HCT116 (cell line): ENCODE measurements around the gene ATP1A2. TPM values are rescaled to one million over a fixed set of nuclear protein-coding genes. Genes with fewer than 3 reads are reported as not detected.

Experiments used
- ATAC-seq: fragments of 200-7000 bp; cut with Tn5 transposase; 2 replicates; pipeline ENCODE4 v1.9.1; 2020; ENCODE audit warnings: mild to moderate bottlenecking, moderate library complexity
- BruUV-seq: library from RNA; stranded (reverse); fragments of 400-500 nt; replicated peaks from 2 replicates; lab custom pipeline; 2021; lab: Mats Ljungman, UMichigan
- CTCF ChIA-PET: fragments of 300-600 bp; sonication (Branson Sonifier 250); formaldehyde crosslinking; loops from one replicate; lab custom pipeline; 2021; ENCODE audit warnings: antibody characterized with exemption; lab: Charles Lee
- POLR2A ChIA-PET: fragments of 300-600, 350-600 bp; sonication (Branson Sonifier 250); formaldehyde crosslinking; loops from one replicate; lab custom pipeline; 2021; ENCODE audit warnings: antibody characterized with exemption; lab: Charles Lee
- RAD21 ChIA-PET, 2 experiments: fragments of 300-600 bp; sonication (Branson Sonifier 250); formaldehyde crosslinking; loops; one replicate each; lab custom pipeline; 2023; ENCODE audit warnings: low total read pairs in 2 of 2; ENCODE audit not compliant: uncharacterized antibody in 2 of 2, unreplicated experiment in 2 of 2, low non-redundant PET in 1 of 2; lab: Charles Lee
- DNase-seq: peaks from one replicate; pipeline ENCODE4 v3.0.0-alpha.2; 2010; ENCODE audit warnings: low read depth, low spot score
- H2AFZ ChIP-seq: fragments of 200-600 bp; shearing (Covaris generic), sonication (generic); 2 replicates; pipeline ENCODE4 v1.6.1; 2017; ENCODE audit warnings: low read depth, mixed run types, mixed read lengths, antibody characterized with exemption, low read length; ENCODE audit not compliant: poor library complexity, severe bottlenecking
- H3K27ac ChIP-seq: 2 replicates; pipeline ENCODE4 v1.5.1; 2012; ENCODE audit warnings: low read depth, low read length
- H3K27me3 ChIP-seq: fragments of 200-600 bp; sonication (generic); 2 replicates; pipeline ENCODE4 v1.6.1; 2016; ENCODE audit warnings: mixed run types, low read length, mixed read lengths; ENCODE audit not compliant: insufficient read depth
- H3K36me3 ChIP-seq, 2 experiments: fragments of 200-500 bp in 1 of 2; fragments of 200-600 bp in 1 of 2; sonication (Bioruptor generic) in 1 of 2; sonication (generic) in 1 of 2; 2 replicates each; pipeline versions ENCODE4 v1.5.1 to v1.6.1; 2014 to 2016; ENCODE audit warnings: low read length in 2 of 2, inconsistent platforms in 1 of 2, mixed read lengths in 1 of 2, mixed run types in 1 of 2; ENCODE audit not compliant: insufficient read depth in 2 of 2, control insufficient read depth in 1 of 2
- H3K4me1 ChIP-seq, 2 experiments: fragments of 200-600 bp in 1 of 2; sonication (generic) in 1 of 2; 2 replicates each; pipeline versions ENCODE4 v1.5.1 to v1.6.1; 2012 to 2017; ENCODE audit warnings: low read length in 2 of 2, inconsistent platforms in 1 of 2, mild to moderate bottlenecking in 1 of 2, mixed read lengths in 1 of 2, mixed run types in 1 of 2, moderate library complexity in 1 of 2; ENCODE audit not compliant: insufficient read depth in 2 of 2, control insufficient read depth in 1 of 2
- H3K4me2 ChIP-seq: fragments of 200-600 bp; sonication (generic); 2 replicates; pipeline ENCODE4 v1.6.1; 2017; ENCODE audit warnings: mixed run types, low read length, mixed read lengths
- H3K4me3 ChIP-seq, 2 experiments: fragments of 200-600 bp in 1 of 2; sonication (generic) in 1 of 2; replicated peaks in 1 of 2; 2 replicates each; pipeline ENCODE4 v1.5.1; 2011 to 2016; ENCODE audit warnings: low read length in 2 of 2, control low read depth in 1 of 2, low read depth in 1 of 2, mild to moderate bottlenecking in 1 of 2, mixed read lengths in 1 of 2, mixed run types in 1 of 2
- H3K79me2 ChIP-seq: fragments of 200-600 bp; sonication (generic); 2 replicates; pipeline ENCODE4 v1.6.1; 2017; ENCODE audit warnings: mild to moderate bottlenecking, mixed run types, low read length, moderate library complexity, mixed read lengths; ENCODE audit not compliant: insufficient read depth
- H3K9ac ChIP-seq: fragments of 200-600 bp; sonication (generic); 2 replicates; pipeline ENCODE4 v1.6.1; 2016; ENCODE audit warnings: low read length, mixed read lengths
- H3K9me2 ChIP-seq: fragments of 200-600 bp; sonication (generic), shearing (Covaris generic); 2 replicates; pipeline ENCODE4 v1.6.1; 2017; ENCODE audit warnings: mixed run types, mild to moderate bottlenecking, moderate library complexity; ENCODE audit not compliant: insufficient read depth
- H3K9me3 ChIP-seq, 2 experiments: fragments of 200-500 bp in 1 of 2; fragments of 200-600 bp in 1 of 2; sonication (Bioruptor generic) in 1 of 2; sonication (generic) in 1 of 2; 2 replicates each; pipeline ENCODE4 v1.6.1; 2014 to 2017; ENCODE audit warnings: low read length in 2 of 2, mixed read lengths in 2 of 2, inconsistent platforms in 1 of 2, low read depth in 1 of 2, mild to moderate bottlenecking in 1 of 2, mixed run types in 1 of 2, moderate library complexity in 1 of 2; ENCODE audit not compliant: control insufficient read depth in 1 of 2, insufficient read depth in 1 of 2
- H4K20me1 ChIP-seq: fragments of 200-600 bp; sonication (generic), shearing (Covaris generic); 2 replicates; pipeline ENCODE4 v1.6.1; 2017; ENCODE audit warnings: mixed run types, mild to moderate bottlenecking, moderate library complexity; ENCODE audit not compliant: insufficient read depth
- CBX3 ChIP-seq: IDR thresholded peaks from 2 replicates; pipeline ENCODE4 v1.6.1; 2012; ENCODE audit warnings: low read depth
- CEBPB ChIP-seq: IDR thresholded peaks from 2 replicates; pipeline ENCODE4 v1.6.1; 2012; ENCODE audit warnings: low read depth
- EGR1 ChIP-seq: IDR thresholded peaks from 2 replicates; pipeline ENCODE4 v1.6.1; 2012; ENCODE audit warnings: low read depth
- EZH2 ChIP-seq: fragments of 200-600 bp; sonication (generic); IDR thresholded peaks from 2 replicates; pipeline ENCODE4 v1.6.1; 2017; ENCODE audit warnings: antibody characterized with exemption, mixed run types
- EZH2phosphoT487 ChIP-seq: fragments of 200-600 bp; IDR thresholded peaks from 2 replicates; pipeline ENCODE4 v1.6.1; 2018; ENCODE audit warnings: antibody characterized with exemption, borderline replicate concordance
- FOSL1 ChIP-seq: IDR thresholded peaks from 2 replicates; pipeline ENCODE4 v1.6.1; 2012; ENCODE audit warnings: low read depth
- POLR2AphosphoS5 ChIP-seq: IDR thresholded peaks from 2 replicates; pipeline ENCODE4 v1.6.1; 2011; ENCODE audit warnings: mild to moderate bottlenecking, low read depth, low read length, moderate library complexity
- SIN3A ChIP-seq: IDR thresholded peaks from 2 replicates; pipeline ENCODE4 v1.6.1; 2012; ENCODE audit warnings: low read depth
- SP1 ChIP-seq: IDR thresholded peaks from 2 replicates; pipeline ENCODE4 v1.6.1; 2012; ENCODE audit warnings: low read depth
- TCF7L2 ChIP-seq: IDR thresholded peaks from 2 replicates; pipeline ENCODE4 v1.7.0; 2011; ENCODE audit warnings: borderline replicate concordance, inconsistent platforms; ENCODE audit not compliant: insufficient read depth, insufficient read length; ENCODE audit errors: extremely low read depth
- ZNF274 ChIP-seq: fragments of 200-500 bp; sonication (Bioruptor generic); IDR thresholded peaks from 2 replicates; pipeline ENCODE4 v1.6.1; 2014; ENCODE audit warnings: mild to moderate bottlenecking, low read depth, low read length, inconsistent platforms
- intact Hi-C: fragments of 100-400 bp; cut with micrococcal nuclease; formaldehyde crosslinking; loops from 2 replicates; pipeline ENCODE4 v1.10.0; 2022
- total RNA-seq: library from RNA; stranded (reverse); gene quantifications from one replicate; pipeline ENCODE4 v1.2.1, GENCODE V29; 2021; ENCODE audit not compliant: unreplicated experiment
- TF ChIP-seq, protein P1 (sequence below): IDR thresholded peaks from 2 replicates; pipeline ENCODE4 v1.6.1; 2012
- TF ChIP-seq, protein P2 (sequence below): IDR thresholded peaks from 2 replicates; pipeline ENCODE4 v1.6.1; 2012
- TF ChIP-seq, protein P3 (sequence below): IDR thresholded peaks from 2 replicates; pipeline ENCODE4 v1.6.1; 2011; ENCODE audit warnings: mild to moderate bottlenecking, low read length, moderate library complexity; ENCODE audit not compliant: insufficient replicate concordance; ENCODE audit errors: extremely low read depth

ATP1A2 gene
- total RNA-seq, 1 experiment from 2014 or later = not detected

DNA sequence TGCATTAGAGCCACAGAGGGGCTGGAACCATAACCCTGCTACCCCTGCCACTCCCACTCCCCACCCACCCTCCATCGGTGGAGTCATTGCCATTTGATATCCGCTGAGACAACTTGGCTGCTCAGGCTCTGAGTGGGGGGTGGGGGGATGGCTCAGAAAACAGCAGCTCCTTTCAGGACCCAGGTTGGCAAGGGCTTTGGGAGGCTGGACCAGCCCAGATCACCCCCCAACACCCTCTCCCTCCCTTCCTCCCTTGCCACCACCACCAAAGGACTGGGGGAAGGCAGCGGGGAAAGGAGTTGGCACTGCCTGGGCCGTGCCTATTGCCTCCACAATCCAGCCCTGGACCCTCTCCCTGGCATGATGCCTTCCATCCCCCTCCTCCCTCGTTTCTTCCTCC, 47.3 kb upstream of the ATP1A2 start:
- peaks cover 0 to 13% of the 10 kb centered on the region in 2 experiments; a peak in 1 of 4 replicates for H3K4me1 ChIP-seq
- H3K79me2 ChIP-seq = no peaks in the 10 kb centered on the region
- H3K9me3 ChIP-seq = no peaks in the 10 kb centered on the region
- H3K4me2 ChIP-seq = no peak overlapping the region
- intact Hi-C loops = no loop called here
- no peak for DNase-seq
- H3K36me3 ChIP-seq = no peaks in the 10 kb centered on the region
- ChIA-PET POLR2A (no interaction called here), RAD21 (no interaction called here)
- H3K9me2 ChIP-seq = no peaks in the 10 kb centered on the region
- H2AFZ ChIP-seq = no peak overlapping the region
- no peak overlapping the region for H3K4me3 ChIP-seq
- TF ChIP-seq, protein P1, sequence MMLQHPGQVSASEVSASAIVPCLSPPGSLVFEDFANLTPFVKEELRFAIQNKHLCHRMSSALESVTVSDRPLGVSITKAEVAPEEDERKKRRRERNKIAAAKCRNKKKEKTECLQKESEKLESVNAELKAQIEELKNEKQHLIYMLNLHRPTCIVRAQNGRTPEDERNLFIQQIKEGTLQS = no peak
- no peak for TF ChIP-seq TCF7L2
- TF ChIP-seq CEBPB = no peak
- no peak for TF ChIP-seq FOSL1
- TF ChIP-seq SIN3A = no peak
- TF ChIP-seq, protein P2, sequence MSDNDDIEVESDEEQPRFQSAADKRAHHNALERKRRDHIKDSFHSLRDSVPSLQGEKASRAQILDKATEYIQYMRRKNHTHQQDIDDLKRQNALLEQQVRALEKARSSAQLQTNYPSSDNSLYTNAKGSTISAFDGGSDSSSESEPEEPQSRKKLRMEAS = no peak
- TF ChIP-seq SP1 = no peak
- TF ChIP-seq POLR2AphosphoS5 = no peak
- TF ChIP-seq, all 23 proteins: peak for 0
- no peaks in the 10 kb centered on the region for H3K27me3 ChIP-seq
- no peaks in the 10 kb centered on the region for H4K20me1 ChIP-seq
- no peak overlapping the region for H3K9ac ChIP-seq
- CTCF ChIA-PET = interaction anchor here (2.1 to 2.8 kb wide), 2 partner anchors 10 to 22 kb away, joined by 5 to 9 read pairs; no protein-coding TSS in a partner anchor
- BruUV-seq = no TSS peak
- no peak for ATAC-seq
- H3K27ac ChIP-seq = no peak overlapping the region

DNA sequence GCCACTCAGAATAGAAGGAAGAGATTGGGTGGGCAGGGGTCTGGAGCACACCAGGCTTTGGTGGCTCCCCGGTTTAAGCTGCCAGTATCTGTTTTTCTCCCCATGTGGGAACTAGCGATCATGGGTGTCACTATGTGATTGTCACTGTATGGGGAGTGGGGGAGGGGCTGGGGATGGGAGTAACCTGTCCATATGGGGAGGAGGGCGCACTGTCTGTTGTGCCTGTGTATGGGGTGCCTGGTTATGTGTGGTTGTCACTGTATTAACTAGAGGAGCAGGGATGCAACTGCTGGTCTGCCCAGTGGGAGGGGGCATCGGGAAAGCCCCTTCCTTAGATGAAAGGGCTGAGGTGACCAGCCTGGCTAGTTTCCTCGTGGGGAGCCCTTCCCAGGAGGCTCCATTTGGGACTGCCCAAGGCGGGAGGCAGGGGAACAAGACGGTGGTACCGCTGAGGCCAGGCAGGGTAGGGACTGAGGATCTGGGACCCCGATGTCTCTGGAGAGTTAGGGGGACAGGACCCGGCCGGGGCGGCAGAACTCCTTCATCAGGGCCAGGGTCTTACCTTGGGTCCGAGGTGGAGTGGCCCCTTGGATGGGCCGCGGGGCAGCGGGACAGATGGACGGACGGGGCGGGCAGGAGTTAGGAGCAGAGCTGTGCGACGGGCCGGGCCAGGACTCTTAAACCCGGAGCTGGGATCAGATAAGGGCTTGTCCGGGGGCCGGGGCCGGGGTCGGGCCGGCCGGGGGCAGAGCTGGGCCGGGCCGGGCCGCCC, 45.9 kb upstream of the ATP1A2 start, which contains the start of gene KCNJ10:
Gene KCNJ10 (minus strand): TSS at position 701 of the 772 bp plus-strand sequence. CDS start 27,628 bp downstream, outside the sequence.
- Histone ChIP-seq H2AFZ (no peak within 1 kb of the TSS), H3K27ac (no peak within 1 kb of the TSS), H3K9me2 (no peaks in the 10 kb centered on the region), H3K9me3 (no peaks in the 10 kb centered on the region), H3K4me2 (peak within 1 kb of the TSS; percentile 71), H3K79me2 (no peaks in the 10 kb centered on the region), H4K20me1 (no peaks in the 10 kb centered on the region), H3K9ac (no peak within 1 kb of the TSS), H3K4me1 (peaks cover 0 to 13% of the 10 kb centered on the region in 2 experiments; a peak in 1 of 4 replicates), H3K4me3 (peak within 1 kb of the TSS; percentile 34 to 46), H3K36me3 (no peaks in the 10 kb centered on the region), H3K27me3 (no peaks in the 10 kb centered on the region)
- DNase-seq (no peak), ATAC-seq (peak; percentile 59)
- no peak for TF ChIP-seq EGR1
- no peak for TF ChIP-seq ZNF274
- TF ChIP-seq, protein P2 = no peak
- no peak for TF ChIP-seq EZH2phosphoT487
- TF ChIP-seq, protein P3, sequence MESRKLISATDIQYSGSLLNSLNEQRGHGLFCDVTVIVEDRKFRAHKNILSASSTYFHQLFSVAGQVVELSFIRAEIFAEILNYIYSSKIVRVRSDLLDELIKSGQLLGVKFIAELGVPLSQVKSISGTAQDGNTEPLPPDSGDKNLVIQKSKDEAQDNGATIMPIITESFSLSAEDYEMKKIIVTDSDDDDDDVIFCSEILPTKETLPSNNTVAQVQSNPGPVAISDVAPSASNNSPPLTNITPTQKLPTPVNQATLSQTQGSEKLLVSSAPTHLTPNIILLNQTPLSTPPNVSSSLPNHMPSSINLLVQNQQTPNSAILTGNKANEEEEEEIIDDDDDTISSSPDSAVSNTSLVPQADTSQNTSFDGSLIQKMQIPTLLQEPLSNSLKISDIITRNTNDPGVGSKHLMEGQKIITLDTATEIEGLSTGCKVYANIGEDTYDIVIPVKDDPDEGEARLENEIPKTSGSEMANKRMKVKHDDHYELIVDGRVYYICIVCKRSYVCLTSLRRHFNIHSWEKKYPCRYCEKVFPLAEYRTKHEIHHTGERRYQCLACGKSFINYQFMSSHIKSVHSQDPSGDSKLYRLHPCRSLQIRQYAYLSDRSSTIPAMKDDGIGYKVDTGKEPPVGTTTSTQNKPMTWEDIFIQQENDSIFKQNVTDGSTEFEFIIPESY = no peak
- no peak for TF ChIP-seq CEBPB
- TF ChIP-seq CBX3 = no peak
- TF ChIP-seq EZH2 = no peak
- ChIA-PET RAD21 (no interaction called here), POLR2A (interaction anchor here (0.6 kb wide), 1 partner anchor 10 kb away, joined by 3 read pairs; no protein-coding TSS in a partner anchor), CTCF (interaction anchor here (1.1 kb wide), 1 partner anchor 9 kb away, joined by 5 read pairs; no protein-coding TSS in a partner anchor)
- BruUV-seq = no TSS peak
- intact Hi-C loops = no loop called here
